K562 (cell line): ENCODE data around the gene SEC11A. TPM values are rescaled to one million over a fixed set of nuclear protein-coding genes. Genes with fewer than 3 reads are reported as not detected.

Source experiments
- ATAC-seq: fragments of 200-7000 bp; cut with Tn5 transposase; 3 replicates; pipeline ENCODE4 v1.9.1; 2020; ENCODE audit warnings: moderate library complexity
- BruUV-seq: library from RNA; stranded (reverse); fragments of 400-500 nt; replicated peaks from 2 replicates; lab custom pipeline; 2021; lab: Mats Ljungman, UMichigan
- CTCF ChIA-PET: fragments of 300-600 bp; formaldehyde crosslinking; extraction: SDS; loops from one replicate; lab custom pipeline; 2021; ENCODE audit warnings: low intra/inter-chr PET ratio; lab: Yijun Ruan, JAX
- POLR2A ChIA-PET: fragments of 300-600, 350-650 bp; sonication (Branson Sonifier 250); formaldehyde crosslinking; extraction: SDS; loops from one replicate; lab custom pipeline; 2021; ENCODE audit warnings: antibody characterized with exemption, inconsistent platforms; lab: Yijun Ruan, JAX
- DNase-seq, 4 experiments: peaks; one replicate each; pipeline versions ENCODE4 v3.0.0 to v3.0.0-alpha.2; 2011 to 2018; ENCODE audit warnings: low spot score in 3 of 4, mixed read lengths in 3 of 4; ENCODE audit errors: extremely low read depth in 1 of 4
- FAIRE-seq: peaks from 2 replicates; lab custom pipeline; 2011; peaks lifted over from hg19 to GRCh38; lab: Jason Lieb, UNC
- H2AFZ ChIP-seq: 2 replicates; pipeline ENCODE4 v1.6.0; 2011; ENCODE audit warnings: low read depth, low read length, control low read depth, inconsistent platforms
- H3K27ac ChIP-seq: fragments of 200-600 bp; 3 replicates; pipeline ENCODE4 v1.8.0; 2011; ENCODE audit warnings: low read depth, mild to moderate bottlenecking, control low read depth, inconsistent platforms, low read length, moderate library complexity, mixed read lengths; ENCODE audit errors: extremely low read depth
- H3K27me3 ChIP-seq, 2 experiments: fragments of 300-600 bp in 1 of 2; 2 replicates in 1 of 2; 3 replicates in 1 of 2; pipeline versions ENCODE4 v1.6.0 to v1.8.0; 2011; ENCODE audit warnings: inconsistent platforms in 2 of 2, low read length in 2 of 2, mild to moderate bottlenecking in 1 of 2, mixed read lengths in 1 of 2, moderate library complexity in 1 of 2; ENCODE audit not compliant: control insufficient read depth in 2 of 2, insufficient read depth in 2 of 2
- H3K36me3 ChIP-seq: fragments of 300-600 bp; 3 replicates; pipeline ENCODE4 v1.8.0; 2011; ENCODE audit warnings: mild to moderate bottlenecking, low read length, inconsistent platforms; ENCODE audit not compliant: control insufficient read depth, insufficient read depth
- H3K4me1 ChIP-seq, 2 experiments: fragments of 200-600 bp in 1 of 2; replicated peaks in 1 of 2; 2 replicates in 1 of 2; 3 replicates in 1 of 2; pipeline versions ENCODE4 v1.5.1 to v1.8.0; 2011; ENCODE audit warnings: inconsistent platforms in 2 of 2, low read length in 2 of 2, mild to moderate bottlenecking in 1 of 2, mixed read lengths in 1 of 2, moderate library complexity in 1 of 2; ENCODE audit not compliant: control insufficient read depth in 2 of 2, insufficient read depth in 2 of 2
- H3K4me2 ChIP-seq: 2 replicates; pipeline ENCODE4 v1.6.1; 2011; ENCODE audit warnings: low read length, control low read depth, inconsistent platforms, mixed read lengths; ENCODE audit not compliant: insufficient read depth
- H3K4me3 ChIP-seq: fragments of 200-600 bp; sonication (generic), shearing (Covaris generic); 2 replicates; pipeline ENCODE4 v1.5.1; 2016; ENCODE audit warnings: control low read depth, inconsistent platforms
- H3K79me2 ChIP-seq: fragments of 200-600 bp; 3 replicates; pipeline ENCODE4 v1.8.0; 2011; ENCODE audit warnings: low read length, inconsistent platforms; ENCODE audit not compliant: control insufficient read depth, insufficient read depth
- H3K9ac ChIP-seq, 2 experiments: 2 replicates each; pipeline versions ENCODE4 v1.6.0 to v1.6.1; 2011; ENCODE audit warnings: low read depth in 2 of 2, low read length in 2 of 2, control low read depth in 1 of 2, inconsistent platforms in 1 of 2, mild to moderate bottlenecking in 1 of 2, mixed read lengths in 1 of 2; ENCODE audit not compliant: insufficient read depth in 1 of 2
- H3K9me1 ChIP-seq: one replicate; pipeline ENCODE4 v1.6.0; 2011; ENCODE audit warnings: inconsistent platforms, mild to moderate bottlenecking, low read length, moderate library complexity; ENCODE audit not compliant: control insufficient read depth, insufficient read depth
- H3K9me3 ChIP-seq: replicated peaks from 2 replicates; pipeline ENCODE4 v1.5.1; 2011; ENCODE audit warnings: low read depth, low read length, inconsistent platforms; ENCODE audit not compliant: control insufficient read depth, insufficient read depth
- H4K20me1 ChIP-seq: replicated peaks from 2 replicates; pipeline ENCODE4 v1.6.1; 2011; ENCODE audit warnings: low read length, inconsistent platforms, mixed read lengths; ENCODE audit not compliant: control insufficient read depth, insufficient read depth
- CEBPG ChIP-seq, 3 experiments: fragments of 200-800 bp in 1 of 3; sonication (Bioruptor generic) in 1 of 3; sonication (generic) in 1 of 3; formaldehyde crosslinking in 1 of 3; IDR thresholded peaks in 2 of 3; conservative IDR thresholded peaks in 1 of 3; 2 replicates each; pipeline versions ENCODE4 v1.6.1 to v1.8.0; 2016 to 2022; ENCODE audit warnings: missing compliant biosample characterization in 2 of 3, missing genetic modification characterization in 2 of 3, mild to moderate bottlenecking in 1 of 3, missing genetic modification reagents in 1 of 3
- HMGN3 ChIP-seq: IDR thresholded peaks from 2 replicates; pipeline ENCODE4 v1.6.1; 2011; ENCODE audit warnings: borderline replicate concordance, low read depth, mild to moderate bottlenecking, mixed read lengths, low read length; ENCODE audit not compliant: insufficient read length; ENCODE audit errors: extremely low read depth
- HNRNPK ChIP-seq: fragments of 200-400 bp; formaldehyde crosslinking; IDR thresholded peaks from one replicate; pipeline ENCODE4 v1.6.1; 2018; ENCODE audit warnings: mild to moderate bottlenecking, low read depth, low read length; ENCODE audit not compliant: poor library complexity, severe bottlenecking
- PHF21A ChIP-seq: fragments of 450-650 bp; IDR thresholded peaks from 2 replicates; pipeline ENCODE4 v1.6.1; 2017; ENCODE audit warnings: low read depth, borderline replicate concordance
- POLR2G ChIP-seq: fragments of 200-400 bp; formaldehyde crosslinking; IDR thresholded peaks from 2 replicates; pipeline ENCODE4 v1.6.1; 2017; ENCODE audit warnings: low read depth, mild to moderate bottlenecking, antibody characterized with exemption, low read length, moderate library complexity
- RBFOX2 ChIP-seq: fragments of 200-400 bp; formaldehyde crosslinking; IDR thresholded peaks from 2 replicates; pipeline ENCODE4 v1.6.1; 2017; ENCODE audit warnings: low read depth, mild to moderate bottlenecking, low read length, moderate library complexity
- RBM22 ChIP-seq: fragments of 200-400 bp; formaldehyde crosslinking; IDR thresholded peaks from 2 replicates; pipeline ENCODE4 v1.6.1; 2018; ENCODE audit warnings: low read length, low read depth; ENCODE audit not compliant: poor library complexity, severe bottlenecking
- WGBS: fragments of 100-300 bp; shearing (Covaris generic); methylation state at CpG from one replicate; pipeline ENCODE4 v1.1.6; 2016; ENCODE audit warnings: low coverage, mixed read lengths; ENCODE audit not compliant: insufficient coverage; ENCODE audit errors: missing lambda C conversion rate; 5-methylcytosine and 5-hydroxymethylcytosine counted together
- in situ Hi-C: fragments of 300-500 bp; cut with MboI; formaldehyde crosslinking; loops from 4 replicates; pipeline ENCODE4 v1.15.0; 2018; ENCODE audit warnings: inconsistent platforms, mixed read lengths
- intact Hi-C: fragments of 100-400 bp; cut with micrococcal nuclease; formaldehyde crosslinking; loops from 2 replicates; pipeline ENCODE4 v1.14.2; 2022
- polyA plus RNA-seq, 8 experiments: library from polyadenylated mRNA; depleted of rRNA in 4 of 8; stranded (reverse) in 5 of 8; unstranded in 3 of 8; fragments of >200 nt; fragmentation: Nextera tagmentation in 2 of 8; fragmentation: Illumina TruSeq in 1 of 8; extraction: Ambion mirVana in 2 of 8; extraction: Trizol in 1 of 8; gene quantifications; 2 replicates each; pipeline versions ENCODE4 v1.2.1 to v1.2.3, GENCODE V29; 2011 to 2014; ENCODE audit warnings: inconsistent platforms in 1 of 8, missing spikeins in 1 of 8
- total RNA-seq, 7 experiments: library from RNA; depleted of rRNA in 6 of 7; stranded (reverse); fragments of >200 nt in 6 of 7; fragmentation: Illumina TruSeq in 2 of 7; extraction: Trizol in 2 of 7; gene quantifications; 2 replicates each; pipeline versions ENCODE4 v1.2.1 to v1.2.3, GENCODE V29; 2011 to 2021; ENCODE audit warnings: low replicate concordance in 1 of 7
- TF ChIP-seq, protein P1 (sequence below): fragments of 450-650 bp; IDR thresholded peaks from 2 replicates; pipeline ENCODE4 v1.7.0; 2016; ENCODE audit warnings: borderline replicate concordance
- TF ChIP-seq, protein P2 (sequence below): fragments of 250-450 bp; sonication (Bioruptor Pico); IDR thresholded peaks from 2 replicates; pipeline ENCODE4 v1.8.0; 2021; ENCODE audit warnings: borderline replicate concordance, mild to moderate bottlenecking, moderate library complexity; ENCODE audit not compliant: poor library complexity, severe bottlenecking

SEC11A gene
- total and polyA plus RNA-seq, 9 of the 15 experiments (the other 6 are each of a cell fraction or from before 2014, with no cell fraction given) = 175 to 310 (median 229) TPM

DNA sequence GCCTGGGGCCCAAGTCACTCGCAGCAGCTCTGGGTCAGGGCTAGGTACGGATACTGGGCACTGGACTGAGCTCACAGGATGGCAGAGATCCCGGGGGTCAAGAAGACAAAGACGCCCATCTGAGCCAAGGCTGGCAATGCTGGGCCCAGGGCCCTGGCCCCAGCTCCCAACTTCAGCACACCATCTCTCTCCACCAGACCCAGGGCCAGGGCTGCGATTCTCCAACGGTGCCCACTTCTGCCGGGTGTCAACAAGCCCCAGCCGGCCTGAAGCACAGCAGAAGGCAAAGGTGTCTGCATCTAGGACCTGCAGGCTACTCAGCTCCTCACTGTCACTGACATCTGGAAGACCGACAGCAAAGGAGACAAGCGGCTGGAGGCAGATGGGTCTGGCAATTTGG lies 70.4 kb downstream of the SEC11A start:
- peaks cover 87% of the 10 kb centered on the region for H3K36me3 ChIP-seq
- H2AFZ ChIP-seq = no peak overlapping the region
- H3K9ac ChIP-seq = peak overlapping the region in 1 of 2 experiments; percentile 43; a peak in 1 of 4 replicates
- in situ Hi-C loops = no loop called here
- TF ChIP-seq RBFOX2 = peak; percentile 49; the same call in 1 of the 2 replicates
- TF ChIP-seq RBM22 = peak; percentile 56
- TF ChIP-seq HNRNPK = no peak
- TF ChIP-seq POLR2G = peak; percentile 70; the same call in 1 of the 2 replicates
- BruUV-seq = no TSS peak
- no peak overlapping the region for H3K4me2 ChIP-seq
- no peak for ATAC-seq
- WGBS = 96% methylated on average over 10 of the region's 10 CpGs
- no peaks in the 10 kb centered on the region for H3K27me3 ChIP-seq
- H3K27ac ChIP-seq = no peak overlapping the region
- peaks cover 9% of the 10 kb centered on the region for H3K9me1 ChIP-seq
- no peak for FAIRE-seq
- no peaks in the 10 kb centered on the region for H3K9me3 ChIP-seq
- H3K79me2 ChIP-seq = no peaks in the 10 kb centered on the region
- no peak overlapping the region for H3K4me3 ChIP-seq
- intact Hi-C loops = no loop called here
- DNase-seq = no peak
- no peaks in the 10 kb centered on the region; the same call in 1 of the 2 replicates for H4K20me1 ChIP-seq
- ChIA-PET POLR2A (no interaction called here), CTCF (no interaction called here)
- peaks cover 5 to 16% of the 10 kb centered on the region in 2 experiments; a peak in 3 of 5 replicates for H3K4me1 ChIP-seq

DNA sequence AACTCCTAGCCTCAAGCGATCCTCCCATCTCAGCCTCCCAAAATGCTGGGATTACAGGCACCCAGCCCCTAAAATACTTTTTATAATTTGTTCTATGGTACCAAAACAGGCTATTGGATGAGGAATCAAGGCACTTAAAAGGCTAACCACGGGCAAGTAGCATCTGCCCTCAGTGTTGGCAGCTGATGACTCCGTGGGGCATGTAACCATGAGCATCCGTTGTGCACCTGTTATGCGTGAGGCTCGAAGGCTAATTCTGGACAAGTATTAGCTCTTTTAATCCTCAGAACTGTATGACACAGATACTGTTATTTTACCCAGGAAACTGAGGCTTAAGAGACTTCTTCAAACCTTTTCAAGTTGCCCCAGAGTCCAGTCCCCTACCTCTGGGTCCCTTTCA lies 72.1 kb downstream of the SEC11A start:
- Histone ChIP-seq H2AFZ (no peak overlapping the region), H3K27me3 (no peaks in the 10 kb centered on the region), H4K20me1 (no peaks in the 10 kb centered on the region; the same call in 1 of the 2 replicates), H3K27ac (no peak overlapping the region), H3K4me3 (no peak overlapping the region), H3K9me3 (no peaks in the 10 kb centered on the region), H3K9me1 (peaks cover 5% of the 10 kb centered on the region), H3K9ac (no peak overlapping the region), H3K79me2 (no peaks in the 10 kb centered on the region), H3K4me1 (peaks cover 5 to 16% of the 10 kb centered on the region in 2 experiments; a peak in 3 of 5 replicates), H3K36me3 (peaks cover 88% of the 10 kb centered on the region), H3K4me2 (no peak overlapping the region)
- ChIA-PET CTCF (no interaction called here), POLR2A (interaction anchor here (0.7 to 1.4 kb wide), 3 partner anchors 12 to 176 kb away, joined by 3 to 5 read pairs (median 3); no protein-coding TSS in a partner anchor)
- FAIRE-seq (no peak), ATAC-seq (no peak), DNase-seq (no peak)
- intact Hi-C loops = no loop called here
- in situ Hi-C loops = no loop called here
- WGBS = 79% methylated on average over 6 of the region's 6 CpGs
- BruUV-seq = no TSS peak
- TF ChIP-seq, protein P1, sequence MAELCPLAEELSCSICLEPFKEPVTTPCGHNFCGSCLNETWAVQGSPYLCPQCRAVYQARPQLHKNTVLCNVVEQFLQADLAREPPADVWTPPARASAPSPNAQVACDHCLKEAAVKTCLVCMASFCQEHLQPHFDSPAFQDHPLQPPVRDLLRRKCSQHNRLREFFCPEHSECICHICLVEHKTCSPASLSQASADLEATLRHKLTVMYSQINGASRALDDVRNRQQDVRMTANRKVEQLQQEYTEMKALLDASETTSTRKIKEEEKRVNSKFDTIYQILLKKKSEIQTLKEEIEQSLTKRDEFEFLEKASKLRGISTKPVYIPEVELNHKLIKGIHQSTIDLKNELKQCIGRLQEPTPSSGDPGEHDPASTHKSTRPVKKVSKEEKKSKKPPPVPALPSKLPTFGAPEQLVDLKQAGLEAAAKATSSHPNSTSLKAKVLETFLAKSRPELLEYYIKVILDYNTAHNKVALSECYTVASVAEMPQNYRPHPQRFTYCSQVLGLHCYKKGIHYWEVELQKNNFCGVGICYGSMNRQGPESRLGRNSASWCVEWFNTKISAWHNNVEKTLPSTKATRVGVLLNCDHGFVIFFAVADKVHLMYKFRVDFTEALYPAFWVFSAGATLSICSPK = no peak
- TF ChIP-seq PHF21A (no peak), CEBPG (CRISPR knock-in tag; IDR thresholded peaks at IDR 0.05) (no peak), CEBPG (tag; conservative IDR thresholded peaks at IDR 0.05 in 1 of 2, IDR thresholded peaks at IDR 0.05 in 1 of 2) (no peak), HMGN3 (no peak)
- TF ChIP-seq, protein P2, sequence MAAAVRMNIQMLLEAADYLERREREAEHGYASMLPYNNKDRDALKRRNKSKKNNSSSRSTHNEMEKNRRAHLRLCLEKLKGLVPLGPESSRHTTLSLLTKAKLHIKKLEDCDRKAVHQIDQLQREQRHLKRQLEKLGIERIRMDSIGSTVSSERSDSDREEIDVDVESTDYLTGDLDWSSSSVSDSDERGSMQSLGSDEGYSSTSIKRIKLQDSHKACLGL = no peak
